PC-3 (cell line): Measurements from ENCODE around the gene LHX2. TPM values are rescaled to one million over a fixed set of nuclear protein-coding genes. Genes with fewer than 3 reads are reported as not detected.

ENCODE experiments used
- ATAC-seq: fragments of 200-7000 bp; cut with Tn5 transposase; 2 replicates; pipeline ENCODE4 v1.9.1; 2020; ENCODE audit warnings: mild to moderate bottlenecking, moderate library complexity
- BruUV-seq: library from RNA; stranded (reverse); fragments of 400-500 nt; replicated peaks from 2 replicates; lab custom pipeline; 2021; lab: Mats Ljungman, UMichigan
- CTCF ChIA-PET: fragments of 300-600 bp; sonication (Branson Sonifier 250); formaldehyde crosslinking; loops from one replicate; lab custom pipeline; 2022; ENCODE audit warnings: antibody characterized with exemption; lab: Charles Lee
- POLR2A ChIA-PET: fragments of 300-600 bp; sonication (Branson Sonifier 250); formaldehyde crosslinking; loops from one replicate; lab custom pipeline; 2022; ENCODE audit warnings: antibody characterized with exemption; ENCODE audit not compliant: unreplicated experiment; lab: Charles Lee
- DNase-seq: peaks from one replicate; pipeline ENCODE4 v3.0.0-alpha.2; 2015
- H2AFZ ChIP-seq: fragments of 300-600 bp; sonication (generic); 2 replicates; pipeline ENCODE4 v1.6.0; 2016; ENCODE audit warnings: antibody characterized with exemption, low read length
- H3F3A ChIP-seq: fragments of 300-600 bp; sonication (generic); one replicate; pipeline ENCODE4 v1.6.0; 2017; ENCODE audit warnings: antibody characterized with exemption, low read length, control low read depth, mild to moderate bottlenecking; ENCODE audit not compliant: unreplicated experiment
- H3K27ac ChIP-seq: fragments of 300-600 bp; sonication (generic); 2 replicates; pipeline ENCODE4 v1.5.1; 2016; ENCODE audit warnings: mild to moderate bottlenecking, low read length
- H3K27me3 ChIP-seq: fragments of 300-600 bp; sonication (generic); 2 replicates; pipeline ENCODE4 v1.6.1; 2016; ENCODE audit warnings: low read length, mixed read lengths
- H3K36me3 ChIP-seq: fragments of 300-600 bp; sonication (generic); 2 replicates; pipeline ENCODE4 v1.6.1; 2016; ENCODE audit warnings: low read depth, mixed run types, low read length, mixed read lengths
- H3K4me1 ChIP-seq: fragments of 300-600 bp; sonication (generic); 2 replicates; pipeline ENCODE4 v1.5.1; 2016; ENCODE audit warnings: low read length; ENCODE audit not compliant: insufficient read depth
- H3K4me2 ChIP-seq: fragments of 300-600 bp; sonication (generic); 2 replicates; pipeline ENCODE4 v1.6.0; 2016; ENCODE audit warnings: low read length
- H3K4me3 ChIP-seq: fragments of 300-600 bp; sonication (generic); 2 replicates; pipeline ENCODE4 v1.5.1; 2016; ENCODE audit warnings: mild to moderate bottlenecking, low read length, mixed read lengths
- H3K79me2 ChIP-seq: fragments of 300-600 bp; sonication (generic); 2 replicates; pipeline ENCODE4 v1.6.1; 2017; ENCODE audit warnings: low read length, mixed read lengths
- H3K9ac ChIP-seq: fragments of 300-600 bp; sonication (generic); 2 replicates; pipeline ENCODE4 v1.6.0; 2016; ENCODE audit warnings: mild to moderate bottlenecking, low read length
- H3K9me2 ChIP-seq: fragments of 300-600 bp; sonication (generic); replicated peaks from 2 replicates; pipeline ENCODE4 v1.6.1; 2016; ENCODE audit warnings: mixed run types, low read length, mixed read lengths
- H3K9me3 ChIP-seq: fragments of 300-600 bp; sonication (generic); 2 replicates; pipeline ENCODE4 v1.6.1; 2016; ENCODE audit warnings: low read length, mixed read lengths
- H4K20me1 ChIP-seq: fragments of 300-600 bp; sonication (generic); 2 replicates; pipeline ENCODE4 v1.6.1; 2016; ENCODE audit warnings: low read length, mixed read lengths
- EZH2 ChIP-seq: fragments of 300-600 bp; sonication (generic); IDR thresholded peaks from one replicate; pipeline ENCODE4 v1.6.1; 2017; ENCODE audit warnings: antibody characterized with exemption, mild to moderate bottlenecking, low read length; ENCODE audit not compliant: unreplicated experiment
- EZH2phosphoT487 ChIP-seq: fragments of 300-600 bp; sonication (generic); IDR thresholded peaks from 2 replicates; pipeline ENCODE4 v1.6.1; 2018; ENCODE audit warnings: mild to moderate bottlenecking, antibody characterized with exemption, low read length, borderline replicate concordance
- intact Hi-C: fragments of 100-400 bp; cut with micrococcal nuclease; formaldehyde crosslinking; loops from 2 replicates; pipeline ENCODE4 v1.9.0; 2023
- total RNA-seq: library from RNA; depleted of rRNA; stranded (reverse); fragments of >200 nt; gene quantifications from 2 replicates; pipeline ENCODE4 v1.2.3, GENCODE V29; 2014
- TF ChIP-seq, protein P1 (sequence below): fragments of 300-600 bp; sonication (generic); conservative IDR thresholded peaks from 2 replicates; pipeline ENCODE4 v1.5.1; 2017; ENCODE audit warnings: antibody characterized with exemption, low read depth, mild to moderate bottlenecking, low read length

The LHX2 gene
- total RNA-seq, 1 experiment from 2014 or later, result 1.1 TPM

- intact Hi-C loops, result loop anchor here (10.0 kb wide), 1 partner anchor 473 kb away; no protein-coding TSS in a partner anchor
- Histone ChIP-seq H3K27ac (no peak overlapping the region), H4K20me1 (no peaks in the 10 kb centered on the region), H3K9me2 (no peaks in the 10 kb centered on the region), H3K4me1 (no peaks in the 10 kb centered on the region), H3K9me3 (no peaks in the 10 kb centered on the region), H2AFZ (0 out of 2 replicates have a peak overlapping the region, but pooled peaks have one; percentile 26), H3K9ac (no peak overlapping the region), H3K36me3 (no peaks in the 10 kb centered on the region), H3K27me3 (no peaks in the 10 kb centered on the region), H3K79me2 (no peaks in the 10 kb centered on the region), H3K4me2 (peak overlapping the region; percentile 39), H3K4me3 (no peak overlapping the region), H3F3A (no peaks in the 10 kb centered on the region)
- TF ChIP-seq, protein P1, sequence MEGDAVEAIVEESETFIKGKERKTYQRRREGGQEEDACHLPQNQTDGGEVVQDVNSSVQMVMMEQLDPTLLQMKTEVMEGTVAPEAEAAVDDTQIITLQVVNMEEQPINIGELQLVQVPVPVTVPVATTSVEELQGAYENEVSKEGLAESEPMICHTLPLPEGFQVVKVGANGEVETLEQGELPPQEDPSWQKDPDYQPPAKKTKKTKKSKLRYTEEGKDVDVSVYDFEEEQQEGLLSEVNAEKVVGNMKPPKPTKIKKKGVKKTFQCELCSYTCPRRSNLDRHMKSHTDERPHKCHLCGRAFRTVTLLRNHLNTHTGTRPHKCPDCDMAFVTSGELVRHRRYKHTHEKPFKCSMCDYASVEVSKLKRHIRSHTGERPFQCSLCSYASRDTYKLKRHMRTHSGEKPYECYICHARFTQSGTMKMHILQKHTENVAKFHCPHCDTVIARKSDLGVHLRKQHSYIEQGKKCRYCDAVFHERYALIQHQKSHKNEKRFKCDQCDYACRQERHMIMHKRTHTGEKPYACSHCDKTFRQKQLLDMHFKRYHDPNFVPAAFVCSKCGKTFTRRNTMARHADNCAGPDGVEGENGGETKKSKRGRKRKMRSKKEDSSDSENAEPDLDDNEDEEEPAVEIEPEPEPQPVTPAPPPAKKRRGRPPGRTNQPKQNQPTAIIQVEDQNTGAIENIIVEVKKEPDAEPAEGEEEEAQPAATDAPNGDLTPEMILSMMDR, result no peak
- no peak for TF ChIP-seq EZH2phosphoT487
- TF ChIP-seq EZH2, result no peak
- DNase-seq (no peak), ATAC-seq (no peak)
- ChIA-PET POLR2A (interaction anchor here (0.5 kb wide), 1 partner anchor 726 kb away, joined by 5 read pairs; no protein-coding TSS in a partner anchor), CTCF (interaction anchor here (0.7 kb wide), 1 partner anchor 474 kb away, joined by 3 read pairs; no protein-coding TSS in a partner anchor)
- no TSS peak for BruUV-seq
Observed at GRCh38 chr9:124017929-124018729, 6.6 kb downstream of the LHX2 start.

- Histone ChIP-seq H3K9me3 (no peaks in the 10 kb centered on the region), H2AFZ (0 out of 2 replicates have a peak overlapping the region, but pooled peaks have one; percentile 26), H4K20me1 (no peaks in the 10 kb centered on the region), H3K79me2 (no peaks in the 10 kb centered on the region), H3K9me2 (no peaks in the 10 kb centered on the region), H3K4me3 (no peak overlapping the region), H3K4me1 (no peaks in the 10 kb centered on the region), H3K27ac (no peak overlapping the region), H3K27me3 (no peaks in the 10 kb centered on the region), H3K36me3 (no peaks in the 10 kb centered on the region), H3K4me2 (no peak overlapping the region), H3K9ac (no peak overlapping the region), H3F3A (no peaks in the 10 kb centered on the region)
- no peak for ATAC-seq
- intact Hi-C loops, result loop anchor here (10.0 kb wide), 1 partner anchor 474 kb away; no protein-coding TSS in a partner anchor
- BruUV-seq, result no TSS peak
- DNase-seq, result no peak
- POLR2A ChIA-PET, result interaction anchor here (0.5 kb wide), 1 partner anchor 726 kb away, joined by 5 read pairs; no protein-coding TSS in a partner anchor
- CTCF ChIA-PET, result no interaction called here
- TF ChIP-seq EZH2 (no peak), EZH2phosphoT487 (no peak)
- TF ChIP-seq, protein P1, result no peak
Observed at GRCh38 chr9:124018730-124019697, 7.4 kb downstream of the LHX2 start.
